H1 (cell line): Measurements from ENCODE around the gene ATG7. TPM values are rescaled to one million over a fixed set of nuclear protein-coding genes. Genes with fewer than 3 reads are reported as not detected.

ENCODE experiments used
- CTCF ChIA-PET: fragments of 300-600 bp; sonication (Branson Sonifier 250); formaldehyde crosslinking; loops from one replicate; lab custom pipeline; 2021; ENCODE audit not compliant: partially characterized antibody; lab: Charles Lee
- POLR2A ChIA-PET: fragments of 300-600 bp; sonication (Branson Sonifier 250); formaldehyde crosslinking; loops from one replicate; lab custom pipeline; 2021; ENCODE audit warnings: inconsistent platforms; ENCODE audit not compliant: partially characterized antibody; lab: Charles Lee
- DNase-seq, 2 experiments: peaks; one replicate each; pipeline versions ENCODE4 v3.0.0 to v3.0.0-alpha.2; 2010 to 2022; ENCODE audit warnings: low spot score in 2 of 2, low read depth in 1 of 2, mixed read lengths in 1 of 2
- FAIRE-seq: peaks from 2 replicates; lab custom pipeline; 2011; peaks lifted over from hg19 to GRCh38; lab: Jason Lieb, UNC
- H2AFZ ChIP-seq: 2 replicates; pipeline ENCODE4 v1.8.1; 2012; ENCODE audit warnings: low read length, inconsistent platforms
- H2AK5ac ChIP-seq: 2 replicates; pipeline ENCODE4 v1.6.1; 2013; ENCODE audit warnings: low read depth, low read length
- H2BK120ac ChIP-seq: replicated peaks from 2 replicates; pipeline ENCODE3; 2013; ENCODE audit warnings: low read depth, low read length, inconsistent platforms
- H2BK12ac ChIP-seq: 2 replicates; pipeline ENCODE4 v1.6.1; 2013; ENCODE audit warnings: low read depth, low read length
- H2BK15ac ChIP-seq: 2 replicates; pipeline ENCODE4 v1.6.1; 2013; ENCODE audit warnings: low read length
- H2BK20ac ChIP-seq: 2 replicates; pipeline ENCODE4 v1.6.1; 2013; ENCODE audit warnings: low read length
- H2BK5ac ChIP-seq: 2 replicates; pipeline ENCODE4 v1.6.1; 2013; ENCODE audit warnings: low read depth, low read length
- H3K14ac ChIP-seq: 2 replicates; pipeline ENCODE4 v1.6.1; 2013; ENCODE audit warnings: inconsistent platforms; ENCODE audit not compliant: insufficient read length
- H3K18ac ChIP-seq: 2 replicates; pipeline ENCODE4 v1.6.1; 2013; ENCODE audit warnings: low read length; ENCODE audit errors: extremely low read depth
- H3K23ac ChIP-seq: 2 replicates; pipeline ENCODE4 v1.6.1; 2013; ENCODE audit warnings: inconsistent platforms; ENCODE audit not compliant: insufficient read length
- H3K23me2 ChIP-seq: 2 replicates; pipeline ENCODE4 v1.6.1; 2013; ENCODE audit warnings: low read depth, low read length
- H3K27ac ChIP-seq: 2 replicates; pipeline ENCODE4 v1.6.1; 2011; ENCODE audit warnings: low read depth, low read length, inconsistent platforms
- H3K27me3 ChIP-seq, 4 experiments: replicated peaks in 1 of 4; 1 replicate in 1 of 4; 2 replicates in 3 of 4; pipeline versions ENCODE4 v1.6.1 to v1.8.1; 2011 to 2013; ENCODE audit warnings: low read length in 3 of 4, mild to moderate bottlenecking in 3 of 4, inconsistent platforms in 2 of 4, mixed read lengths in 2 of 4, moderate library complexity in 1 of 4; ENCODE audit not compliant: control insufficient read depth in 3 of 4, insufficient read depth in 3 of 4; ENCODE audit errors: extremely low read depth in 1 of 4
- H3K36me3 ChIP-seq, 4 experiments: 2 replicates each; pipeline versions ENCODE4 v1.6.1 to v1.8.1; 2011 to 2013; ENCODE audit warnings: mild to moderate bottlenecking in 4 of 4, low read length in 3 of 4, moderate library complexity in 2 of 4, control low read depth in 1 of 4, inconsistent platforms in 1 of 4; ENCODE audit not compliant: insufficient read depth in 4 of 4, control insufficient read depth in 2 of 4
- H3K4ac ChIP-seq: replicated peaks from 2 replicates; pipeline ENCODE3; 2013; ENCODE audit warnings: low read length, low read depth, mixed read lengths, inconsistent platforms; ENCODE audit not compliant: insufficient read length
- H3K4me1 ChIP-seq, 4 experiments: replicated peaks in 1 of 4; 1 replicate in 1 of 4; 2 replicates in 3 of 4; pipeline versions ENCODE4 v1.6.1 to v1.8.1; 2011 to 2013; ENCODE audit warnings: low read length in 3 of 4, inconsistent platforms in 2 of 4, mixed read lengths in 1 of 4; ENCODE audit not compliant: insufficient read depth in 4 of 4, control insufficient read depth in 3 of 4
- H3K4me2 ChIP-seq, 2 experiments: 2 replicates each; pipeline versions ENCODE4 v1.6.1 to v1.8.1; 2011 to 2013; ENCODE audit warnings: low read depth in 2 of 2, low read length in 2 of 2, control low read depth in 1 of 2, inconsistent platforms in 1 of 2, mild to moderate bottlenecking in 1 of 2; ENCODE audit not compliant: insufficient read depth in 1 of 2
- H3K4me3 ChIP-seq, 4 experiments: fragments of 200-600, 300-600 bp in 1 of 4; sonication (generic), shearing (Covaris generic), sonication (Bioruptor Twin) in 1 of 4; 2 replicates each; pipeline versions ENCODE4 v1.5.1 to v1.8.1; 2011 to 2016; ENCODE audit warnings: low read length in 4 of 4, low read depth in 3 of 4, control low read depth in 2 of 4, inconsistent platforms in 2 of 4, mild to moderate bottlenecking in 2 of 4, mixed read lengths in 1 of 4, moderate library complexity in 1 of 4; ENCODE audit not compliant: insufficient read depth in 2 of 4; ENCODE audit errors: extremely low read depth in 1 of 4
- H3K56ac ChIP-seq: replicated peaks from 2 replicates; pipeline ENCODE3; 2013; ENCODE audit warnings: low read depth, mild to moderate bottlenecking, mixed read lengths, low read length, inconsistent platforms; ENCODE audit not compliant: insufficient read length
- H3K79me1 ChIP-seq: 2 replicates; pipeline ENCODE4 v1.6.1; 2013; ENCODE audit warnings: low read depth, low read length, control low read depth
- H3K79me2 ChIP-seq, 2 experiments: 2 replicates each; pipeline versions ENCODE4 v1.6.1 to v1.8.1; 2012 to 2013; ENCODE audit warnings: low read length in 2 of 2, mild to moderate bottlenecking in 2 of 2, inconsistent platforms in 1 of 2; ENCODE audit not compliant: insufficient read depth in 2 of 2, control insufficient read depth in 1 of 2
- H3K9ac ChIP-seq, 4 experiments: replicated peaks in 1 of 4; 1 replicate in 1 of 4; 2 replicates in 3 of 4; pipeline versions ENCODE4 v1.6.1 to v1.8.1; 2011 to 2013; ENCODE audit warnings: low read depth in 3 of 4, low read length in 3 of 4, control low read depth in 2 of 4, mild to moderate bottlenecking in 2 of 4, moderate library complexity in 2 of 4, inconsistent platforms in 1 of 4; ENCODE audit errors: extremely low read depth in 1 of 4
- H3K9me3 ChIP-seq, 2 experiments: 2 replicates each; pipeline versions ENCODE4 v1.6.1 to v1.8.1; 2012 to 2013; ENCODE audit warnings: mild to moderate bottlenecking in 2 of 2, moderate library complexity in 2 of 2, control low read depth in 1 of 2, inconsistent platforms in 1 of 2, low read depth in 1 of 2, low read length in 1 of 2, mixed read lengths in 1 of 2; ENCODE audit not compliant: insufficient read depth in 2 of 2
- H4K20me1 ChIP-seq, 2 experiments: replicated peaks in 1 of 2; 2 replicates each; pipeline versions ENCODE3 to v1.8.1; 2011 to 2013; ENCODE audit warnings: inconsistent platforms in 2 of 2, low read length in 2 of 2, mild to moderate bottlenecking in 1 of 2; ENCODE audit not compliant: insufficient read depth in 2 of 2, control insufficient read depth in 1 of 2
- H4K5ac ChIP-seq: 2 replicates; pipeline ENCODE4 v1.6.1; 2013; ENCODE audit warnings: low read length, low read depth, mixed read lengths, inconsistent platforms; ENCODE audit not compliant: insufficient read length
- H4K8ac ChIP-seq: 2 replicates; pipeline ENCODE4 v1.8.0; 2013; ENCODE audit warnings: mild to moderate bottlenecking, moderate library complexity, low read length, inconsistent platforms; ENCODE audit not compliant: insufficient read depth; ENCODE audit errors: extremely low read depth
- H4K91ac ChIP-seq: replicated peaks from 2 replicates; pipeline ENCODE3; 2013; ENCODE audit warnings: low read length, mixed read lengths, inconsistent platforms; ENCODE audit not compliant: insufficient read length
- ASH2L ChIP-seq: fragments of 200-600, 300-600 bp; sonication (generic); IDR thresholded peaks from one replicate; pipeline ENCODE4 v1.7.1; 2017; ENCODE audit warnings: low read length
- CBX5 ChIP-seq: fragments of 300-800, 300-1000 bp; sonication (generic); IDR thresholded peaks from 2 replicates; pipeline ENCODE4 v1.7.1; 2016; ENCODE audit warnings: antibody characterized with exemption, low read length, low read depth
- CBX8 ChIP-seq: fragments of 300-800, 300-1000 bp; sonication (generic); IDR thresholded peaks from 2 replicates; pipeline ENCODE4 v1.7.1; 2016; ENCODE audit warnings: low read depth, low read length, borderline replicate concordance
- EGR1 ChIP-seq: IDR thresholded peaks from 2 replicates; pipeline ENCODE4 v1.6.1; 2011; ENCODE audit warnings: low read depth, low read length, borderline replicate concordance
- FOSL1 ChIP-seq: IDR thresholded peaks from 2 replicates; pipeline ENCODE4 v1.6.1; 2011; ENCODE audit warnings: mild to moderate bottlenecking, low read depth, low read length, moderate library complexity; ENCODE audit not compliant: insufficient read depth
- GABPA ChIP-seq: IDR thresholded peaks from 2 replicates; pipeline ENCODE4 v1.6.1; 2011; ENCODE audit warnings: mild to moderate bottlenecking, low read length, moderate library complexity, borderline replicate concordance; ENCODE audit not compliant: insufficient read depth
- NANOG ChIP-seq: IDR thresholded peaks from 2 replicates; pipeline ENCODE4 v1.6.1; 2011; ENCODE audit warnings: low read length, low read depth, mild to moderate bottlenecking, inconsistent platforms; ENCODE audit not compliant: insufficient read depth, poor library complexity, severe bottlenecking
- POLR2AphosphoS5 ChIP-seq: IDR thresholded peaks from 2 replicates; pipeline ENCODE4 v1.6.1; 2011; ENCODE audit warnings: low read depth, low read length
- RBBP5 ChIP-seq: IDR thresholded peaks from 2 replicates; pipeline ENCODE4 v1.7.1; 2012; ENCODE audit warnings: low read depth, mild to moderate bottlenecking, inconsistent platforms, low read length, moderate library complexity, borderline replicate concordance
- SAP30 ChIP-seq: fragments of 300-600 bp; sonication (generic); IDR thresholded peaks from 2 replicates; pipeline ENCODE4 v1.7.1; 2012; ENCODE audit warnings: low read length, moderate library complexity, mild to moderate bottlenecking, inconsistent platforms; ENCODE audit not compliant: insufficient read depth, insufficient replicate concordance
- SP2 ChIP-seq: IDR thresholded peaks from 2 replicates; pipeline ENCODE4 v1.6.1; 2012; ENCODE audit warnings: mild to moderate bottlenecking, low read length, inconsistent platforms
- SRF ChIP-seq: IDR thresholded peaks from 2 replicates; pipeline ENCODE4 v1.6.1; 2011; ENCODE audit warnings: mild to moderate bottlenecking, low read depth, low read length, moderate library complexity
- USF2 ChIP-seq: IDR thresholded peaks from 2 replicates; pipeline ENCODE4 v1.6.1; 2011; ENCODE audit warnings: low read length, improper control_type of control experiment
- WGBS, 2 experiments: shearing (Covaris generic) in 1 of 2; methylation state at CpG; one replicate each; pipeline versions ENCODE4 v1.1.6 to v1.1.7; 2013 to 2015; ENCODE audit warnings: low lambda C conversion rate in 2 of 2, mixed read lengths in 2 of 2, inconsistent platforms in 1 of 2, low coverage in 1 of 2, missing lambda C conversion rate in 1 of 2; ENCODE audit not compliant: insufficient replicate concordance in 2 of 2, insufficient coverage in 1 of 2, insufficient read length in 1 of 2; ENCODE audit errors: extremely low coverage in 1 of 2, missing lambda C conversion rate in 1 of 2; 5-methylcytosine and 5-hydroxymethylcytosine counted together
- polyA plus RNA-seq, 7 experiments: library from polyadenylated mRNA; depleted of rRNA in 3 of 7; stranded (reverse) in 5 of 7; unstranded in 2 of 7; fragments of >200 nt in 5 of 7; fragments of 200-250 nt in 2 of 7; gene quantifications; 1 replicate in 5 of 7; 2 replicates in 1 of 7; 4 replicates in 1 of 7; pipeline versions ENCODE4 v1.2.1 to v1.2.3, GENCODE V29; 2011 to 2013; ENCODE audit warnings: missing spikeins in 2 of 7, mixed read lengths in 2 of 7
- total RNA-seq: library from RNA; stranded (reverse); fragmentation: NEBNext Ultra II Directional; extraction: Animal tissue kit (Norgen Biotek cat#: 25700); gene quantifications from 2 replicates; pipeline ENCODE4 v1.2.1, GENCODE V29; 2021

Gene ATG7
- total and polyA plus RNA-seq, 2 of the 8 experiments (the other 6 are each of a cell fraction or from before 2014, with no cell fraction given) = 15.0 to 19.1 TPM

GRCh38 chr3:11517601-11518000 is 245.4 kb downstream of the ATG7 start:
- WGBS, 2 experiments = 89% methylated on average over 6 of the region's 6 CpGs; no CpG with 5 or more reads in 1 of the 2 experiments
- H3K4me3 ChIP-seq = no peak overlapping the region
- DNase-seq (no peak), FAIRE-seq (no peak)
- H4K20me1 ChIP-seq = no peaks in the 10 kb centered on the region
- no peak overlapping the region for H4K8ac ChIP-seq
- H3K23ac ChIP-seq = no peak overlapping the region
- no peak overlapping the region for H2AFZ ChIP-seq
- 0 out of 2 replicates have a peak overlapping the region, but pooled peaks have one; percentile 53 for H2AK5ac ChIP-seq
- H3K4me1 ChIP-seq = no peaks in the 10 kb centered on the region
- no peak overlapping the region for H3K9ac ChIP-seq
- H3K27me3 ChIP-seq = no peaks in the 10 kb centered on the region
- H2BK20ac ChIP-seq = no peak overlapping the region
- H2BK12ac ChIP-seq = 0 out of 2 replicates have a peak overlapping the region, but pooled peaks have one; percentile 17
- H3K36me3 ChIP-seq = no peaks in the 10 kb centered on the region
- H3K56ac ChIP-seq = no peak overlapping the region
- H3K4me2 ChIP-seq = no peak overlapping the region
- H3K18ac ChIP-seq = no peak overlapping the region
- no peaks in the 10 kb centered on the region for H3K9me3 ChIP-seq
- H3K27ac ChIP-seq = no peak overlapping the region
- H3K4ac ChIP-seq = no peak overlapping the region
- 0 out of 2 replicates have a peak overlapping the region, but pooled peaks have one; percentile 46 for H2BK15ac ChIP-seq
- H4K5ac ChIP-seq = no peak overlapping the region
- H3K79me1 ChIP-seq = no peaks in the 10 kb centered on the region
- CTCF ChIA-PET = interaction anchor here (1.0 to 1.1 kb wide), 2 partner anchors 13 to 22 kb away, joined by 3 read pairs; no protein-coding TSS in a partner anchor
- H2BK120ac ChIP-seq = no peak overlapping the region
- POLR2A ChIA-PET = interaction anchor here (0.6 to 0.9 kb wide), 3 partner anchors 9 to 272 kb away, joined by 3 read pairs; no protein-coding TSS in a partner anchor
- H4K91ac ChIP-seq = no peak overlapping the region
- H3K79me2 ChIP-seq = no peaks in the 10 kb centered on the region
- no peaks in the 10 kb centered on the region for H3K23me2 ChIP-seq
- H3K14ac ChIP-seq = no peak overlapping the region
- no peak overlapping the region for H2BK5ac ChIP-seq
- TF ChIP-seq NANOG (no peak), POLR2AphosphoS5 (no peak), CBX5 (no peak), CBX8 (no peak), USF2 (no peak), FOSL1 (no peak), EGR1 (no peak), RBBP5 (no peak), ASH2L (no peak), SP2 (no peak), GABPA (no peak), SAP30 (no peak), SRF (no peak)
